CD14-positive monocyte (primary cell): Measurements from ENCODE around the gene GNL2. TPM values are rescaled to one million over a fixed set of nuclear protein-coding genes. Genes with fewer than 3 reads are reported as not detected.
A peak's percentile ranks its signal among the peaks of the same experiment; 100 is the strongest.

Experiments used
- DNase-seq, 3 donors: peaks; one replicate each; pipeline ENCODE4 v3.0.0-alpha.2; 2011 to 2022
- H2AFZ ChIP-seq: 2 replicates; pipeline ENCODE4 v1.6.0; 2012; ENCODE audit warnings: mild to moderate bottlenecking, low read depth, low read length, inconsistent platforms; ENCODE audit not compliant: insufficient read depth, poor library complexity, severe bottlenecking
- H3K27ac ChIP-seq, 2 donors: 1 replicate in 1 of 2; 2 replicates in 1 of 2; pipeline ENCODE4 v1.5.1; 2012 to 2013; ENCODE audit warnings: low read length in 2 of 2, control low read depth in 1 of 2, inconsistent platforms in 1 of 2, low read depth in 1 of 2, mild to moderate bottlenecking in 1 of 2
- H3K27me3 ChIP-seq, 2 donors: one replicate each; pipeline versions ENCODE4 v1.6.0 to v1.6.1; 2011 to 2013; ENCODE audit warnings: low read length in 2 of 2; ENCODE audit not compliant: control insufficient read depth in 2 of 2, insufficient read depth in 2 of 2
- H3K36me3 ChIP-seq, 2 donors: replicated peaks in 1 of 2; 1 replicate in 1 of 2; 2 replicates in 1 of 2; pipeline versions ENCODE4 v1.5.1 to v1.6.1; 2012 to 2013; ENCODE audit warnings: low read length in 2 of 2, control low read depth in 1 of 2, inconsistent platforms in 1 of 2, mild to moderate bottlenecking in 1 of 2; ENCODE audit not compliant: insufficient read depth in 2 of 2, control insufficient read depth in 1 of 2
- H3K4me1 ChIP-seq, 2 donors: 1 replicate in 1 of 2; 2 replicates in 1 of 2; pipeline versions ENCODE4 v1.5.1 to v1.6.1; 2012 to 2013; ENCODE audit warnings: low read length in 2 of 2, control low read depth in 1 of 2, inconsistent platforms in 1 of 2, mild to moderate bottlenecking in 1 of 2, moderate library complexity in 1 of 2; ENCODE audit not compliant: insufficient read depth in 2 of 2, control insufficient read depth in 1 of 2
- H3K4me2 ChIP-seq: replicated peaks from 2 replicates; pipeline ENCODE3; 2012; ENCODE audit warnings: low read length, moderate library complexity, mild to moderate bottlenecking; ENCODE audit not compliant: poor library complexity, severe bottlenecking; ENCODE audit errors: extremely low read depth
- H3K4me3 ChIP-seq, 3 experiments: fragments of 200-600 bp in 1 of 3; sonication (generic) in 1 of 3; replicated peaks in 1 of 3; 1 replicate in 2 of 3; 2 replicates in 1 of 3; pipeline ENCODE4 v1.5.1; 2011 to 2013; ENCODE audit warnings: low read length in 3 of 3, mild to moderate bottlenecking in 3 of 3, control low read depth in 2 of 3, low read depth in 2 of 3, inconsistent platforms in 1 of 3, moderate library complexity in 1 of 3
- H3K79me2 ChIP-seq: 2 replicates; pipeline ENCODE4 v1.6.0; 2012; ENCODE audit warnings: mild to moderate bottlenecking, control low read depth, inconsistent platforms, low read length, moderate library complexity; ENCODE audit not compliant: insufficient read depth
- H3K9ac ChIP-seq: 2 replicates; pipeline ENCODE4 v1.6.0; 2017; ENCODE audit warnings: low read length, mild to moderate bottlenecking; ENCODE audit not compliant: insufficient read depth, poor library complexity, severe bottlenecking
- H3K9me3 ChIP-seq, 2 donors: replicated peaks in 1 of 2; 1 replicate in 1 of 2; 2 replicates in 1 of 2; pipeline versions ENCODE4 v1.5.1 to v1.6.1; 2012 to 2013; ENCODE audit warnings: low read length in 2 of 2, control low read depth in 1 of 2; ENCODE audit not compliant: control insufficient read depth in 1 of 2, insufficient read depth in 1 of 2
- H4K20me1 ChIP-seq: 2 replicates; pipeline ENCODE4 v1.6.0; 2012; ENCODE audit warnings: mild to moderate bottlenecking, low read length, control low read depth, moderate library complexity; ENCODE audit not compliant: insufficient read depth
- H3K27ac Mint-ChIP-seq, 7 donors: one replicate each; pipeline ENCODE4 v1.8.0; 2020; ENCODE audit warnings: mild to moderate bottlenecking in 7 of 7, mixed read lengths in 7 of 7, moderate library complexity in 6 of 7, inconsistent platforms in 2 of 7
- H3K27me3 Mint-ChIP-seq, 3 donors: one replicate each; pipeline ENCODE4 v1.8.0; 2021 to 2022; ENCODE audit warnings: low read depth in 3 of 3, mild to moderate bottlenecking in 3 of 3, mixed read lengths in 3 of 3, moderate library complexity in 3 of 3, inconsistent platforms in 1 of 3
- H3K36me3 Mint-ChIP-seq, 2 donors: one replicate each; pipeline ENCODE4 v1.8.0; 2020; ENCODE audit warnings: mixed read lengths in 2 of 2, inconsistent platforms in 1 of 2, mild to moderate bottlenecking in 1 of 2
- H3K4me1 Mint-ChIP-seq: one replicate; pipeline ENCODE4 v1.8.0; 2020; ENCODE audit warnings: mild to moderate bottlenecking, mixed read lengths
- H3K4me3 Mint-ChIP-seq, 2 donors: one replicate each; pipeline ENCODE4 v1.8.0; 2020; ENCODE audit warnings: mild to moderate bottlenecking in 2 of 2, mixed read lengths in 2 of 2, moderate library complexity in 1 of 2
- H3K9me3 Mint-ChIP-seq, 7 donors: one replicate each; pipeline ENCODE4 v1.8.0; 2020 to 2022; ENCODE audit warnings: mixed read lengths in 7 of 7, mild to moderate bottlenecking in 6 of 7, moderate library complexity in 6 of 7, inconsistent platforms in 2 of 7
- whole genome bisulfite sequencing: methylation state at CpG from one replicate; pipeline ENCODE4 v1.1.5; 2013; ENCODE audit warnings: missing lambda C conversion rate; ENCODE audit not compliant: insufficient coverage; 5-methylcytosine and 5-hydroxymethylcytosine counted together
- intact Hi-C, 2 donors: fragments of 100-400 bp; cut with micrococcal nuclease; formaldehyde crosslinking; loops; one replicate each; pipeline versions ENCODE4 v1.15.0 to v1.15.1; 2023
- polyA plus RNA-seq, 3 donors: library from polyadenylated mRNA; depleted of rRNA in 1 of 3; unstranded in 2 of 3; stranded (reverse) in 1 of 3; fragments of 300-500 nt in 2 of 3; fragments of >200 nt in 1 of 3; fragmentation: Illumina TruSeq in 2 of 3; gene quantifications; 1 replicate in 2 of 3; 2 replicates in 1 of 3; pipeline ENCODE4 v1.2.3, GENCODE V29; 2012 to 2021
- TF ChIP-seq, protein P1 (sequence below): fragments of 200-600 bp; IDR thresholded peaks from one replicate; pipeline ENCODE4 v1.8.0; 2022; ENCODE audit warnings: antibody characterized with exemption, mild to moderate bottlenecking

GNL2 gene
- polyA plus RNA-seq, 3 donors, result 22.2 to 37.2 (median 35.4) TPM

DNA sequence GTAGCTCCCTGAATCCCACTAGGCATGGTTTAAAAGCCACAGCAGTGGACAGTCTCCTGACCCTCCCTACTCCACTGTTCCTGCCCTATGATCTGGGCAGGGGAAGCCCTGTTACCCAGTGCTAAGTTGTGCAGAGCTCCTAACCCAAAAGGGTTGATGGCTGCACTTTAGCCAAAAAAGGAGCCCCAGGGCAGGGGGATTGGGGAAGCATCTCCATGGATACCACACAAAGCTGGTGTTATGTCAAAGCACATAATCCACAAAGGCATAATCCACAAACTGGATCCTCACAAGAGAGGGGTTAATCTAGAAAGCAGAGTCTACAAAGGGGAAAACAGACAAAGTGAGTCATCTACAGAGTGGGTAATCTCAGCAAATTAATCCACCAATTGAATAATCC is 33.3 kb upstream of the GNL2 start:
- no peaks in the 10 kb centered on the region for H3K79me2 ChIP-seq
- no peak overlapping the region for H3K9ac ChIP-seq
- Mint-ChIP-seq H3K9me3 (peaks cover 0 to 12% (median 4%) of the 10 kb centered on the region in 7 donors), H3K4me1 (peaks cover 2% of the 10 kb centered on the region), H3K36me3 (no peaks in the 10 kb centered on the region), H3K27ac (no peak overlapping the region), H3K27me3 (peaks cover 56 to 75% (median 63%) of the 10 kb centered on the region in 3 donors), H3K4me3 (peak overlapping the region in 1 of 2 donors; percentile 9)
- no peak overlapping the region for H3K4me2 ChIP-seq
- H3K4me1 ChIP-seq, result peaks cover 0 to 1% of the 10 kb centered on the region in 2 donors
- no peak overlapping the region for H2AFZ ChIP-seq
- TF ChIP-seq, protein P1, sequence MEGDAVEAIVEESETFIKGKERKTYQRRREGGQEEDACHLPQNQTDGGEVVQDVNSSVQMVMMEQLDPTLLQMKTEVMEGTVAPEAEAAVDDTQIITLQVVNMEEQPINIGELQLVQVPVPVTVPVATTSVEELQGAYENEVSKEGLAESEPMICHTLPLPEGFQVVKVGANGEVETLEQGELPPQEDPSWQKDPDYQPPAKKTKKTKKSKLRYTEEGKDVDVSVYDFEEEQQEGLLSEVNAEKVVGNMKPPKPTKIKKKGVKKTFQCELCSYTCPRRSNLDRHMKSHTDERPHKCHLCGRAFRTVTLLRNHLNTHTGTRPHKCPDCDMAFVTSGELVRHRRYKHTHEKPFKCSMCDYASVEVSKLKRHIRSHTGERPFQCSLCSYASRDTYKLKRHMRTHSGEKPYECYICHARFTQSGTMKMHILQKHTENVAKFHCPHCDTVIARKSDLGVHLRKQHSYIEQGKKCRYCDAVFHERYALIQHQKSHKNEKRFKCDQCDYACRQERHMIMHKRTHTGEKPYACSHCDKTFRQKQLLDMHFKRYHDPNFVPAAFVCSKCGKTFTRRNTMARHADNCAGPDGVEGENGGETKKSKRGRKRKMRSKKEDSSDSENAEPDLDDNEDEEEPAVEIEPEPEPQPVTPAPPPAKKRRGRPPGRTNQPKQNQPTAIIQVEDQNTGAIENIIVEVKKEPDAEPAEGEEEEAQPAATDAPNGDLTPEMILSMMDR, result no peak
- H3K4me3 ChIP-seq, result no peak overlapping the region
- intact Hi-C loops, result no loop called here
- peaks cover 29 to 50% of the 10 kb centered on the region in 2 donors for H3K27me3 ChIP-seq
- H3K27ac ChIP-seq, result no peak overlapping the region
- no peak for DNase-seq
- no peaks in the 10 kb centered on the region for H4K20me1 ChIP-seq
- no peaks in the 10 kb centered on the region for H3K36me3 ChIP-seq
- peaks cover 0 to 17% of the 10 kb centered on the region in 2 donors for H3K9me3 ChIP-seq

DNA sequence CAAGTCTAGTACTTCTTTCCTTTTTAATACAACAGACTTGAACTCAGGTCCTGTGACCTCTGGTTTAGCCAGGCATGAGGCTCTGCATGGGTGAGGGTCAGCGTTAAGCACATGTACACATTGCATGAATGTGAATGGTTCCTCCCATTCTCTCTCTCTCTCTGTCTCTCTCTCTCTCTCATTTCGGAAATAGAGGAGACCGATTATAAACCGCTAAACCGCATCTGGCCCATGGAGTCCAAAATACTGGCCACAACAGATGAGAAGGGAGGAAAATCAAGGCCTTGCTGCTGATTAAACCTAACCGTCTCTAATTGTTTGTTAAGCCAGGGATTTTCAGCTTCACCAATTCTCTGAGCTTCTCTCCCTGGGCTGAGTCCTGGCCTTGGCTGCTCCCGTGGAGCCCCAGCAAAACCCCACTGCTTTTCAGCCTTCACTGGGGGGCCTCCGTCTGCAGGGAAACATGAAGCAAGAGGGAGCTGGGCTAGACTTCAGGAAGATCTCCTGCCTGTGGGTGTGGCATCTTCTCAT is 32.4 kb upstream of the GNL2 start:
- Mint-ChIP-seq H3K27me3 (peaks cover 48 to 70% (median 57%) of the 10 kb centered on the region in 3 donors), H3K4me1 (peaks cover 2% of the 10 kb centered on the region), H3K4me3 (no peak overlapping the region), H3K9me3 (peaks cover 0 to 5% (median 0%) of the 10 kb centered on the region in 7 donors), H3K36me3 (no peaks in the 10 kb centered on the region), H3K27ac (no peak overlapping the region)
- intact Hi-C loops, result no loop called here
- no peaks in the 10 kb centered on the region for H3K36me3 ChIP-seq
- 95% methylated on average over 2 of the region's 8 CpGs for WGBS
- no peak for DNase-seq
- H2AFZ ChIP-seq, result no peak overlapping the region
- peaks cover 21 to 41% of the 10 kb centered on the region in 2 donors for H3K27me3 ChIP-seq
- H3K4me2 ChIP-seq, result no peak overlapping the region
- H3K9ac ChIP-seq, result no peak overlapping the region
- TF ChIP-seq, protein P1, result no peak
- H3K4me1 ChIP-seq, result no peaks in the 10 kb centered on the region
- peaks cover 0 to 10% of the 10 kb centered on the region in 2 donors for H3K9me3 ChIP-seq
- H4K20me1 ChIP-seq, result no peaks in the 10 kb centered on the region
- H3K27ac ChIP-seq, result no peak overlapping the region
- no peak overlapping the region for H3K4me3 ChIP-seq
- no peaks in the 10 kb centered on the region for H3K79me2 ChIP-seq
